NB4 (cell line): ENCODE data around the gene ITGA11.

Source experiments
- POLR2A ChIP-seq: IDR thresholded peaks from 2 replicates; pipeline ENCODE4 v1.6.1; 2011; ENCODE audit warnings: mild to moderate bottlenecking; ENCODE audit not compliant: insufficient read length; ENCODE audit errors: extremely low read depth
- TF ChIP-seq, protein P1 (sequence below): IDR thresholded peaks from one replicate; pipeline ENCODE4 v1.5.1; 2012; ENCODE audit warnings: low read depth, low read length

DNA sequence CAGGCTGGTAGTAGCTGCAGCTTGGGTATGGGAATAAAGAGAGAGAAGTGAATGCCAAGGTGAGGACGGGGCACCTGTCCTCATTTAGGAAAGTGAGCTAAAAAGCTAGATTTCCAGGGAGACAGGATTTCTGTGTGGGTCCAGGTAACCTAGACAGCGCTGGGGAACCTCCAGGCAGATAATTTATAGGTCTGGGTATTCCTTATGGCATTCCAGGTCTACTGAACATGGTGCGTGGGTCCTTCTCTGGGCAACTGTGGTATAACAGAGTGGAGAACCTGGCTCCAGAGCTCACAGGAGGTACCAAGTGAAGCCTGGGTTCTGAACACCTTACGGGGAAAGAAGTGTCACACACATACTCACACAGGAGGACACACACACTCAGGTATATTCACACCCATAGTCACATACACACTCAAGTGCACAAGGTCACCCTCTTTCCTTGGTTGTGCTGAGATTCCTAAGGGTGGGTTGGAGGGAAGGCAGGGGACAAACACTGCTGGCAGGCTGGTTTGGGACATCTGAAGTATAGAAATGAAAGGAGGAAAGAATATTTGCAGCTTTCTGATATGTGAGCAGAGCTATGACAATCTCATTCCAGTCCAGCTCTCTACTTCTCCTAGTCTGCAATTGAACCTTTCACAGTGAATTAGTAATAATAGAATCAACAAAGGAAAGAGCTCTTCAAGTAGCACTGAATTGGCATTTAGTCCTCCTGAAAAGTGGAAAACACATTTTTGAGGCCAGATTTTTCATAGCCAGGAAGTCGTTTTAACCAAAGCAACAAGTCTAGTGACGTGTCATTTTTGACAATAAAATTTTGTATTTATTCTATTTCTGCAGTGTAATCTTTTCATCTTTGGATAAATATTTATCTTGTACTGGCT lies 37.4 kb upstream of the ITGA11 start:
- TF ChIP-seq, protein P1, sequence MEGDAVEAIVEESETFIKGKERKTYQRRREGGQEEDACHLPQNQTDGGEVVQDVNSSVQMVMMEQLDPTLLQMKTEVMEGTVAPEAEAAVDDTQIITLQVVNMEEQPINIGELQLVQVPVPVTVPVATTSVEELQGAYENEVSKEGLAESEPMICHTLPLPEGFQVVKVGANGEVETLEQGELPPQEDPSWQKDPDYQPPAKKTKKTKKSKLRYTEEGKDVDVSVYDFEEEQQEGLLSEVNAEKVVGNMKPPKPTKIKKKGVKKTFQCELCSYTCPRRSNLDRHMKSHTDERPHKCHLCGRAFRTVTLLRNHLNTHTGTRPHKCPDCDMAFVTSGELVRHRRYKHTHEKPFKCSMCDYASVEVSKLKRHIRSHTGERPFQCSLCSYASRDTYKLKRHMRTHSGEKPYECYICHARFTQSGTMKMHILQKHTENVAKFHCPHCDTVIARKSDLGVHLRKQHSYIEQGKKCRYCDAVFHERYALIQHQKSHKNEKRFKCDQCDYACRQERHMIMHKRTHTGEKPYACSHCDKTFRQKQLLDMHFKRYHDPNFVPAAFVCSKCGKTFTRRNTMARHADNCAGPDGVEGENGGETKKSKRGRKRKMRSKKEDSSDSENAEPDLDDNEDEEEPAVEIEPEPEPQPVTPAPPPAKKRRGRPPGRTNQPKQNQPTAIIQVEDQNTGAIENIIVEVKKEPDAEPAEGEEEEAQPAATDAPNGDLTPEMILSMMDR = no peak
- no peak for TF ChIP-seq POLR2A
